GM13977 (cell line): ENCODE measurements around the gene RPAP2.
"Not testable (repeated sequence)": the region's sequence is repeated elsewhere in the genome, so short reads cannot be mapped to it uniquely, and the experiment has no call there.

Experiments used
- DNase-seq: peaks from one replicate; pipeline ENCODE4 v3.0.0; 2012; ENCODE audit warnings: low spot score
- CTCF ChIP-seq: IDR thresholded peaks from 2 replicates; pipeline ENCODE4 v1.5.1; 2012; ENCODE audit warnings: mild to moderate bottlenecking, control low read depth; ENCODE audit not compliant: insufficient read depth; ENCODE audit errors: extremely low read depth, missing control alignments
- in situ Hi-C: fragments of 300-500 bp; cut with MboI; formaldehyde crosslinking; loops from one replicate; pipeline ENCODE4 v1.12.0; 2022; ENCODE audit warnings: low sequenced_read_pairs, low pct_unique_long_range_greater_than_20kb, mixed read lengths, inconsistent platforms; ENCODE audit not compliant: unreplicated experiment

Gene RPAP2

GRCh38 chr1:92298573-92299476 is at the start of gene RPAP2, which contains the start of gene GLMN:
Gene RPAP2, plus strand, starts transcription at chr1:92299059. Its CDS starts 15 bp downstream, at chr1:92299074.
Gene GLMN, minus strand, starts transcription at chr1:92298987. Its CDS starts 988 bp downstream, at chr1:92297999.
- peak; percentile 86 for DNase-seq
- in situ Hi-C loops: no loop called here
- peak; percentile 35 for TF ChIP-seq CTCF

DNA sequence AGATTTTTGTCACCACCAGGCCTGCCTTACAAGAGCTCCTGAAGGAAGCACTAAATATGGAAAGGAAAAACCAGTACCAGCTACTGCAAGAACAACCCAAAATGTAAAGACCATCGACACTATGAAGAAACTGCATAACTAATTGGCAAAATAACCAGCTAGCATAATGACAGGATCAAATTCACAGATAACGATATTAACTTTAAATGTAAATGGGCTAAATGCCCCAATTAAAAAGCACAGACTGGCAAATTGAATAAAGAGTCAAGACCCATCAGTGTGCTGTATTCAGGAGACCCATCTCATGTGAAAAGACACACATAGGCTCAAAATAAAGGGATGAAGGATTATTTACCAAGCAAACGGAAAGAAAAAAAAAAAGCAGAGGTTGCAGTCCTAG is 44.1 kb upstream of the RPAP2 start:
- in situ Hi-C loops, DNase-seq: not testable (repeated sequence)

GRCh38 chr1:92259350-92259749 is 39.5 kb upstream of the RPAP2 start:
- no peak for DNase-seq
- no peak for TF ChIP-seq CTCF
- in situ Hi-C loops: no loop called here

- no peak for TF ChIP-seq CTCF
- no peak for DNase-seq
- in situ Hi-C loops: no loop called here
Measured at GRCh38 chr1:92262516-92262915, 36.3 kb upstream of the RPAP2 start.

GRCh38 chr1:92273039-92273438 is 25.8 kb upstream of the RPAP2 start:
- TF ChIP-seq CTCF: no peak
- DNase-seq: no peak
- in situ Hi-C loops: no loop called here

DNA sequence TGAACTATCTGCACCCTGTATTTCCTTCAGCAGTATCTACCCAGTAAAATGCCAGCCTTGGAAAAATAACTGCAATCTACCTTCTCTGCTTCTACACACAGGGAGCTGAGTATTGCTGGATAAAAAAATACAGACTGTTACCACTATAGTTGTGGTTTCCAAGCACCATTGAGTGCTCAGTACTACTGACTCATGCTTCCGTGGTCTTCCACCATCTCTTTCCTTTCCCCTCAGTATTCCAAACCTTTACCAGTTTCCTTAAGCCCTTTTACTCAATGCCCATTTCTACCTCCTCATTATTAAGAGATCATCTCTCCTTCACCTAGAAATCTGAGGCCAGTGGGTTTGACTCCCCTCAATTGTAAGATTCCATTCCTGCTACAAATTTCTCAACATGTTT is 23.9 kb upstream of the RPAP2 start:
- DNase-seq: no peak
- in situ Hi-C loops: no loop called here
- TF ChIP-seq CTCF: no peak

DNA sequence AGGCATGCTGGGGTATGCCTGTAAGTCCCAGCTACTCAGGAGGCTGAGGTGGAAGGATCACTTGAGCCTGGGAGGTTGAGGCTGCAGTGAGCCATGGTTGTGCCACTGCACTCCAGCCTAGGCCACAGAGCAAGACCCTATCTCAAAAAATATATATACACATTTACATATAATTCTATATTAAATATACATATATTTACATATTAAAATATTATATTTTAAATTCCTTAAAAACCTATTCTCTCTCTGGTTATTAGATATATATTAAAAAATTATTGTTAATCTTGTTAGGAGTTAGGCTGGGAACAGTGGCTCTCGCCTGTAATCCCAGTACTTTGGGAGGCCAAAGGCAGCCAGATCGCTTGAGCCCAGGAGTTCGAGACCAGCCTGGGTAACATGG is 22.8 kb upstream of the RPAP2 start:
- TF ChIP-seq CTCF: no peak
- in situ Hi-C loops: no loop called here
- no peak for DNase-seq
